HG03066 (cell line): ENCODE measurements around the gene AP2A2.
"Not testable (repeated sequence)": the region's sequence is repeated elsewhere in the genome, so short reads cannot be mapped to it uniquely, and the experiment has no call there.

Experiments
- ATAC-seq: cut with Tn5 transposase; IDR thresholded peaks from one replicate; pipeline ENCODE4 v1.9.1; 2021; ENCODE audit warnings: low read depth; ENCODE audit not compliant: unreplicated experiment

AP2A2 gene

DNA sequence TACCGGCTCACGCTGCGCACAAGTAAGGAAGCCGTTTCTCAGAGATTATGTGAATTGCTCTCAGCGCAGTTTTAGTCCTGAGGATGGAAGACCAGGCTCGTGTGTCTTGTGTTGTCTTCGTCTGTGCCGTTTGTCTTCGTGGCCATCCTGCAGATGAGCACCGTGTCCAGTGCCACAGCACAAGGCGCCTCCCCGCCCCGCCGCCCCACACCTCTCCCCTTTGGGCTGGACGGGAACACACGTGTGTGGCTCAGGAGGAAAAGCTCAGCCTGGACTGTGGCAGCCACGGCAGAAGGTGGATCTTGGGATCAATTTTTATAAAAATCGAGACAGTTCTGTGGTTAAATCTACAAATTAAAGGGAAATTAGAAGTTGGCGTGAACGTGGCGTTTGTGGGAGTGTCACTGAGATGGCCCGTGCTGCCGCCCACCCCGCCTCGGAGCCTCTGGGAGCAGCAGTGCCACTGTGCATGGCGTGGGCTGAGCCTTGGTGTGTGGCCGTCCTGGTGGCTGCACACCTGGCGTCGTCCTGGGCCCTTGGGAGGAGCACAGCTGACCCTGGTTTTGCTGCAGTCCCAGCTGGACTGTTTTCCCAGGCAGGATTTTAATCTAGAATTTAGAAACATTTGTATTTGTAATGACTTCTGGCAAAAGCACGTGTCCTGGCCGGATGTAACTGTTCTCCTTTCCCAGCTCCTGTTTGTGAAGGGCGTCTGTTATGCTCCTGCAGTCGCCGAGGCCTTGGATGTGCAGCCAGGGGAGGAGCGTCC, 85.1 kb downstream of the AP2A2 start:
- no peak for ATAC-seq

DNA sequence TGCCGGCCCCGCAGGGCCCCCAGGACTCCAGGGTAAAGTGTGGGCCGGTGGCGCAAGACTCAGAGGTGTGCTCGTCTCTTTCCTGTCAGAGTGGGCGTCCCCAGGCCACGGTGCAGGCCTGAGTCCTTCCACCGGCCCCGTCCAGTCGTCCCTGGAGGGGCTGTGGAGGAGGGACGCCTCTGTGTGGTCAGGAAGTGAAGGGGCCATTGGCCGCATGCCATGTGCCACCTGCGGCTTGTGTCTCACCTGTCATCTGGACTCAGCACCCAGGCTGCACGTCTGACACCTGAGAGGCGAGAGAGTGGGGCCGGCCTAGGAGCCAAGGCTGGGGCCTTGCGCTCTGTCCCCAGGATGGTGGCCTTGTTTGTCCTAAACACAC, 85.6 kb downstream of the AP2A2 start:
- no peak for ATAC-seq

DNA sequence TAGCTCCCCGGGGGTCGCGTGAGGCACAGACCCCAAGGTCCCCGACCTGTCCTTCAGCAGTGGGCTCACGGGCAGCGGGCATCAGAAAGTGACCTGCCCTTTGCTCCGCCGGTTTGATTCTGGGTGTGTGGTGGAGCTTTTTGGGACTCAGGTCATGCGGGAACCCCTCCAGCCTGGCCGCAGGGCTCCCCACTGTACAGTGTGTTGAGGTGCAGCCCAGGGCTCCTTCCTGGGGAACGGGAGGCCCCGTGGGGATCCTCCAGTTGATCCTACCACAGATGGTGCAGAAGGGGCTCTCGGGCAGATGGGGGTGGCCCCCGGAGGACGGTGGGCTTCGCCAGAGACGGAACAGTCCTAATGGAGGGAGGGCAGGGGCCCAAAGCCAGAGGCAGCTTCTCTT, 86.6 kb downstream of the AP2A2 start:
- no peak for ATAC-seq

GRCh38 chr11:1012740-1013630, 87.3 kb downstream of the AP2A2 start:
- ATAC-seq: no peak

DNA sequence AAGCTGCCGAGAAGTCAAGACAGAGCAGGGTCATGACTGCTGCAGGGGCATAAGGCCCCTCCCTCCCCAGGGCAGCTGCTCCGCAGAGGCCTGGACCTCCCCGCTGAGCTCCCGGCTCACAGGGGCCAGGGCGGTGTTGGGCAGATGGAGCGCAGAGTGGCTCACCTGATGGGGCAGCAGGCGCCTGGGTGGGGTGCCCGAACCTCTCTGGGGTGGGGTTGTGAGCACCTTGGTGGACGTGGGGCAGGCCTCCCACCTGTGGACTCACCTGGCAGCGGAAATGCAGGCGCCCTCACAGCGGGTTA, 87.9 kb downstream of the AP2A2 start:
- ATAC-seq: no peak

- no peak for ATAC-seq
Observed at GRCh38 chr11:1014276-1014675, 88.6 kb downstream of the AP2A2 start.

DNA sequence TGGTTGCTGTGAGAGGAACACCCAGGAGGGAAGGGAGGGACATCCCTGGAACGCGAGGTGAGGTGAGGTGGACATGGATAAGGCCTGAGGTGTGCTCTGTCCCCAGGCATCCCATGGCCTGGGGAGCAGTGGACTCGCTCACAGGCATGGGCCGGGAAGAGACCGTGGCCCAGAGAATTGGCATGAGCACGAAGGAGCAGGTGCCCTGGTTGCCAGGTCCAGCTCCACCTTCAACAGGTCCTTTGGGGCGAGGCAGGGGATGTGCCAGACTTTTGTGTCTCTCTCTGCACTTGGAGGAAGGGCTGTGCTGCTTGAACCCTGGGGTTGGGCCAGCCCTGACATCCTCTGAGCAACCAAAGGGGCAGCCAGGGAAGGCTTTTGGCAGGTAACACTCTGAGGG, 89.4 kb downstream of the AP2A2 start:
- no peak for ATAC-seq

GRCh38 chr11:1015826-1016545, 90.3 kb downstream of the AP2A2 start:
- no peak for ATAC-seq

DNA sequence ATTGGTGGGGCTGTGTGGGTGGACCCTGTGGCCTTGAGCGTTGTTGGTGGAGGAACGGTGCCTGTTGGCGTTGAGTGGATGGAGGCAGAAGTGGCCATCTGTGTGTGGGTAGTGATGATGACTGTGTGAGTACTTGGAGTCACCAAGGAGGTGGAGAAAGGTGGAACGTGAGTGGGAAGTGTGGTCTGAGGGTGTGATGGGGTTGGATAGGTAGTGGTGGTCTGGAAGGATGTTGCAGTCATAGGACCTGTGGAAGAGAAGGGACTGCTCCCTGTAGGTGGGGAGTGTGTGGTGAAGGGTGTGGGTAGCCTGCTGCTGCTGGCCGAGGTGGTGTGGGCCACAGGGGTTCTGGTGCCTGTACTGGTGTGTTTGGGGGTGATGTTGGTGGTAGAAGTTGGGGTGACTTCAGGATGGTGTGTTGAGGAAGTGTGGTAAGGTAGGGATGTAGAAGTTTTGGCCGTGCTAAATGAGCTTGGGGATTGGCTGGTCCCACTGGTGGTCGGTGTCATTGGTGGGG, 91.0 kb downstream of the AP2A2 start:
- not testable (repeated sequence) for ATAC-seq

GRCh38 chr11:1017269-1018005, 91.8 kb downstream of the AP2A2 start:
- no peak for ATAC-seq

DNA sequence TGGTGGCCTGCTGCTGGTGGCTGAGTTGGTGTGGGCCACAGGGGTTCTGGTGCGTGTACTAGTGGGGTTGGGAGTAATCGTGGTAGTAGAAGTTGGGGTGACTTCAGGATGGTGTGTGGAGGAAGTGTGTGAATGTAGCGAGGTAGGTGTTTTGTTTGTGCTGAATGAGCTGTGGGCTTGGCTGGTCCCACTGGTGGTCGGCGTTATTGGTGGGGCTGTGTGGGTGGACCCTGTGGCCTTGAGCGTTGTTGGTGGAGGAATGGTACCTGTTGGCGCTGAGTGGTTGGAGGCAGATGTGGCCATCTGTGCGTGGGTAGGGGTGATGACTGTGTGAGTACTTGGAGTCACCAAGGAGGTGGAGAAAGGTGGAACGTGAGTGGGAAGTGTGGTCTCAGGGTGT, 92.4 kb downstream of the AP2A2 start:
- no peak for ATAC-seq

GRCh38 chr11:1019321-1019910, 93.7 kb downstream of the AP2A2 start:
- no peak for ATAC-seq

DNA sequence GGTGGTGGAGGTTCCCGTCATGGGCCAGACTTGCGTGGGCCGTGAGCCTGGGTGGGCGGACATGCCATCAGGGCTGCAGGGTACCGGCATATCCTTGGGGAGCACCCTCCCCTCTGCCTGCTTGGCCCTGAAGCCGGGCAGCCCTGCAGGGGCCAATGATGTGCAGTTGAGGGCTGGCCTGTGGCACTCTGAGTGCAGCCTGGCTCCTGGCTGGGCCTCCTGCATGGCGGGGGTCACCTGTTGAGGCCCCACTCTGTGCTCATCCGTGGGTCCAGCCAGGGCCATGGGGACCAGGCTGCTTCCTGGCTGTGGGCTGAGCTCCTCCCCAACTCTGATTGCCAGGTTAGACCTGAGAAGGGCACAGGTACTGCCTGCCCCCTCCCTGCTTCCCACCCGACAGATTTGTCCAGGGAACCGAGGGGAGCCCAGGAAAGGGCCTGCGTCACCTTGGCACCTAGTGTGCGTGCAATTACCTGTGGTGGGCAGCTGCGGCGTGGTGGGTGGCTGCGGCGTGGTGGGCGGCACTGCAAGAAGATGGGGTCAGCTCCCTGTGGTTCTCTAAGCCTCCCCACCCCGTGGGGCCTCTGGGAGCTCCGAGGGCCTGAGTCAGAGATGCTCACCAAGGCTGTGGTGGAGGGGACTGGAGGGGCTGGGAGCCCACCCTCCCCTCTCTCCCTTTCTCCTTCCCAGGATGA, 94.7 kb downstream of the AP2A2 start:
- no peak for ATAC-seq

DNA sequence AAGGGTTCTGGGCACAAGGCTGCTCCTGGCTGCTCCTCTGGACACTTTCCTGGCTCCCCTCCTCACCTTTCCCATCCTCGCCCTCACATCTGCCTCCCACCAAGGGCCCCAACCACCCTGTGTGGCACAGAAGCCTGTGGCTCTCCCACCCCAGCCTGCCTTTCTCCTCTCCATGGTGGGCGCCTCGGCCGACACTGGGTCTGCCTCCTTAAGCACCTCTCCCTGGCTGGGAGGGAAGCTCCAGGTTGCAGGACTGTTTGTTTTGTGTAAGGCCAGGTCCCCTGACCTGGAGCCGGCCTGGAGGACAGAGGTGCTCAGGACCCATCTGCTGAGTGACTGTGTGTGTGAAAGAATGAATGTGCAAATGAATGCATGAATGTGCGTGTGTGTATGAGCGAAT, 96.7 kb downstream of the AP2A2 start:
- ATAC-seq: no peak

- ATAC-seq: no peak
Observed at GRCh38 chr11:1022908-1023810, 97.5 kb downstream of the AP2A2 start.

DNA sequence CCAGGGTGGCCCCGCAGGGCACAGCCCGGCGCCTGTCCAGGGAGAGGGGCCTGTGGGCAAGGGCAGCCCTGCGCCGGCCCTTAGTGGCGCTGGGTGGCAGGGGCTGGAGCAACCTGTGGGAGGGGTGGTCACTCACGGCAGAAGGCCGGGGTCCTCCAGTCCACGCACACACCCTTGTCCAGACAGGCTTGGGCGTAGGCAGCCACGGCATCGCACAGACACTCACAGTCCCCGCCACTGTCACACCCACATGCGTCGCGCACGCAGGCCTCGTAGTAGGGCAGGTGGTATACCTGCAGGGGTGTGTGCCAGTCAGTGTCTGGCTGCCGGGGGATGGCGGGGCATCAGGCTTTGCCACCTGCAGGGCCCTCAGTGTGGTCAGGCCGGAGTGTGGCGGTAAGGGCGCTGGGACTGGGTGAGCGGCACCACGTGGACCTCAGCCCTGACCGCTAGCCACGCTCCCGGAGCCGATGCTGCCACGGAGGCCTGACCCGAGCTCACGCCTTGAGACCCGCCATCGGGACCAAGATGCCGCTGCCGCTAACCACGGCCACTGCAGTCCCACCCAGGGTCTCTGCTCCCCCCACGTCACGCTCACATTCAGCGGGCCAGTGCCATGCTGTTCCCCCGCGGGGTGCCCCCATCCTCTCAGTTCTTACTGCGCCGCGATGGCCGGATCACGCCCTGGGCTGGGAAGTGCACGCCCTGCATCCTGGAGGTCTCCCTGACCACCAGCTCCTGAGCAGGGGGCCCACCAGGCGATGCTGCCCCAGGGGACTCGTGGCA, 98.3 kb downstream of the AP2A2 start:
- no peak for ATAC-seq

GRCh38 chr11:1024597-1025409, 99.1 kb downstream of the AP2A2 start:
- no peak for ATAC-seq
